HCT116 (cell line): ENCODE results near the gene PSMA6. TPM values are rescaled to one million over a fixed set of nuclear protein-coding genes. Genes with fewer than 3 reads are reported as not detected.
"Not testable (repeated sequence)": the region's sequence is repeated elsewhere in the genome, so short reads cannot be mapped to it uniquely, and the experiment has no call there.

Experiments
- ATAC-seq: fragments of 200-7000 bp; cut with Tn5 transposase; 2 replicates; pipeline ENCODE4 v1.9.1; 2020; ENCODE audit warnings: mild to moderate bottlenecking, moderate library complexity
- BruUV-seq: library from RNA; stranded (reverse); fragments of 400-500 nt; replicated peaks from 2 replicates; lab custom pipeline; 2021; lab: Mats Ljungman, UMichigan
- CTCF ChIA-PET: fragments of 300-600 bp; sonication (Branson Sonifier 250); formaldehyde crosslinking; loops from one replicate; lab custom pipeline; 2021; ENCODE audit warnings: antibody characterized with exemption; lab: Charles Lee
- POLR2A ChIA-PET: fragments of 300-600, 350-600 bp; sonication (Branson Sonifier 250); formaldehyde crosslinking; loops from one replicate; lab custom pipeline; 2021; ENCODE audit warnings: antibody characterized with exemption; lab: Charles Lee
- RAD21 ChIA-PET, 2 experiments: fragments of 300-600 bp; sonication (Branson Sonifier 250); formaldehyde crosslinking; loops; one replicate each; lab custom pipeline; 2023; ENCODE audit warnings: low total read pairs in 2 of 2; ENCODE audit not compliant: uncharacterized antibody in 2 of 2, unreplicated experiment in 2 of 2, low non-redundant PET in 1 of 2; lab: Charles Lee
- DNase-seq: peaks from one replicate; pipeline ENCODE4 v3.0.0-alpha.2; 2010; ENCODE audit warnings: low read depth, low spot score
- H2AFZ ChIP-seq: fragments of 200-600 bp; shearing (Covaris generic), sonication (generic); 2 replicates; pipeline ENCODE4 v1.6.1; 2017; ENCODE audit warnings: low read depth, mixed run types, mixed read lengths, antibody characterized with exemption, low read length; ENCODE audit not compliant: poor library complexity, severe bottlenecking
- H3K27ac ChIP-seq: 2 replicates; pipeline ENCODE4 v1.5.1; 2012; ENCODE audit warnings: low read depth, low read length
- H3K27me3 ChIP-seq: fragments of 200-600 bp; sonication (generic); 2 replicates; pipeline ENCODE4 v1.6.1; 2016; ENCODE audit warnings: mixed run types, low read length, mixed read lengths; ENCODE audit not compliant: insufficient read depth
- H3K36me3 ChIP-seq, 2 experiments: fragments of 200-500 bp in 1 of 2; fragments of 200-600 bp in 1 of 2; sonication (Bioruptor generic) in 1 of 2; sonication (generic) in 1 of 2; 2 replicates each; pipeline versions ENCODE4 v1.5.1 to v1.6.1; 2014 to 2016; ENCODE audit warnings: low read length in 2 of 2, inconsistent platforms in 1 of 2, mixed read lengths in 1 of 2, mixed run types in 1 of 2; ENCODE audit not compliant: insufficient read depth in 2 of 2, control insufficient read depth in 1 of 2
- H3K4me1 ChIP-seq, 2 experiments: fragments of 200-600 bp in 1 of 2; sonication (generic) in 1 of 2; 2 replicates each; pipeline versions ENCODE4 v1.5.1 to v1.6.1; 2012 to 2017; ENCODE audit warnings: low read length in 2 of 2, inconsistent platforms in 1 of 2, mild to moderate bottlenecking in 1 of 2, mixed read lengths in 1 of 2, mixed run types in 1 of 2, moderate library complexity in 1 of 2; ENCODE audit not compliant: insufficient read depth in 2 of 2, control insufficient read depth in 1 of 2
- H3K4me2 ChIP-seq: fragments of 200-600 bp; sonication (generic); 2 replicates; pipeline ENCODE4 v1.6.1; 2017; ENCODE audit warnings: mixed run types, low read length, mixed read lengths
- H3K4me3 ChIP-seq, 2 experiments: fragments of 200-600 bp in 1 of 2; sonication (generic) in 1 of 2; replicated peaks in 1 of 2; 2 replicates each; pipeline ENCODE4 v1.5.1; 2011 to 2016; ENCODE audit warnings: low read length in 2 of 2, control low read depth in 1 of 2, low read depth in 1 of 2, mild to moderate bottlenecking in 1 of 2, mixed read lengths in 1 of 2, mixed run types in 1 of 2
- H3K79me2 ChIP-seq: fragments of 200-600 bp; sonication (generic); 2 replicates; pipeline ENCODE4 v1.6.1; 2017; ENCODE audit warnings: mild to moderate bottlenecking, mixed run types, low read length, moderate library complexity, mixed read lengths; ENCODE audit not compliant: insufficient read depth
- H3K9ac ChIP-seq: fragments of 200-600 bp; sonication (generic); 2 replicates; pipeline ENCODE4 v1.6.1; 2016; ENCODE audit warnings: low read length, mixed read lengths
- H3K9me2 ChIP-seq: fragments of 200-600 bp; sonication (generic), shearing (Covaris generic); 2 replicates; pipeline ENCODE4 v1.6.1; 2017; ENCODE audit warnings: mixed run types, mild to moderate bottlenecking, moderate library complexity; ENCODE audit not compliant: insufficient read depth
- H3K9me3 ChIP-seq, 2 experiments: fragments of 200-500 bp in 1 of 2; fragments of 200-600 bp in 1 of 2; sonication (Bioruptor generic) in 1 of 2; sonication (generic) in 1 of 2; 2 replicates each; pipeline ENCODE4 v1.6.1; 2014 to 2017; ENCODE audit warnings: low read length in 2 of 2, mixed read lengths in 2 of 2, inconsistent platforms in 1 of 2, low read depth in 1 of 2, mild to moderate bottlenecking in 1 of 2, mixed run types in 1 of 2, moderate library complexity in 1 of 2; ENCODE audit not compliant: control insufficient read depth in 1 of 2, insufficient read depth in 1 of 2
- H4K20me1 ChIP-seq: fragments of 200-600 bp; sonication (generic), shearing (Covaris generic); 2 replicates; pipeline ENCODE4 v1.6.1; 2017; ENCODE audit warnings: mixed run types, mild to moderate bottlenecking, moderate library complexity; ENCODE audit not compliant: insufficient read depth
- CBX3 ChIP-seq: IDR thresholded peaks from 2 replicates; pipeline ENCODE4 v1.6.1; 2012; ENCODE audit warnings: low read depth
- EGR1 ChIP-seq: IDR thresholded peaks from 2 replicates; pipeline ENCODE4 v1.6.1; 2012; ENCODE audit warnings: low read depth
- ELF1 ChIP-seq: IDR thresholded peaks from 2 replicates; pipeline ENCODE4 v1.6.1; 2012; ENCODE audit warnings: low read depth, borderline replicate concordance
- EZH2 ChIP-seq: fragments of 200-600 bp; sonication (generic); IDR thresholded peaks from 2 replicates; pipeline ENCODE4 v1.6.1; 2017; ENCODE audit warnings: antibody characterized with exemption, mixed run types
- EZH2phosphoT487 ChIP-seq: fragments of 200-600 bp; IDR thresholded peaks from 2 replicates; pipeline ENCODE4 v1.6.1; 2018; ENCODE audit warnings: antibody characterized with exemption, borderline replicate concordance
- FOSL1 ChIP-seq: IDR thresholded peaks from 2 replicates; pipeline ENCODE4 v1.6.1; 2012; ENCODE audit warnings: low read depth
- JUND ChIP-seq: IDR thresholded peaks from 2 replicates; pipeline ENCODE4 v1.6.1; 2012
- POLR2A ChIP-seq: IDR thresholded peaks from 2 replicates; pipeline ENCODE4 v1.7.0; 2011; ENCODE audit warnings: borderline replicate concordance; ENCODE audit not compliant: insufficient read depth, insufficient read length; ENCODE audit errors: extremely low read depth
- POLR2AphosphoS5 ChIP-seq: IDR thresholded peaks from 2 replicates; pipeline ENCODE4 v1.6.1; 2011; ENCODE audit warnings: mild to moderate bottlenecking, low read depth, low read length, moderate library complexity
- RAD21 ChIP-seq: IDR thresholded peaks from 2 replicates; pipeline ENCODE4 v1.6.1; 2012; ENCODE audit warnings: low read depth, mild to moderate bottlenecking
- SIN3A ChIP-seq: IDR thresholded peaks from 2 replicates; pipeline ENCODE4 v1.6.1; 2012; ENCODE audit warnings: low read depth
- SP1 ChIP-seq: IDR thresholded peaks from 2 replicates; pipeline ENCODE4 v1.6.1; 2012; ENCODE audit warnings: low read depth
- SRF ChIP-seq: IDR thresholded peaks from 2 replicates; pipeline ENCODE4 v1.6.1; 2012; ENCODE audit warnings: low read depth
- TCF7L2 ChIP-seq: IDR thresholded peaks from 2 replicates; pipeline ENCODE4 v1.7.0; 2011; ENCODE audit warnings: borderline replicate concordance, inconsistent platforms; ENCODE audit not compliant: insufficient read depth, insufficient read length; ENCODE audit errors: extremely low read depth
- YY1 ChIP-seq: IDR thresholded peaks from 2 replicates; pipeline ENCODE4 v1.6.1; 2011; ENCODE audit warnings: low read length, low read depth, moderate library complexity, mild to moderate bottlenecking; ENCODE audit not compliant: insufficient replicate concordance; ENCODE audit errors: extremely low read depth
- intact Hi-C: fragments of 100-400 bp; cut with micrococcal nuclease; formaldehyde crosslinking; loops from 2 replicates; pipeline ENCODE4 v1.10.0; 2022
- total RNA-seq: library from RNA; stranded (reverse); gene quantifications from one replicate; pipeline ENCODE4 v1.2.1, GENCODE V29; 2021; ENCODE audit not compliant: unreplicated experiment
- TF ChIP-seq, protein P1 (sequence below): IDR thresholded peaks from 2 replicates; pipeline ENCODE4 v1.6.1; 2012
- TF ChIP-seq, protein P2 (sequence below): IDR thresholded peaks from 2 replicates; pipeline ENCODE4 v1.6.1; 2012; ENCODE audit warnings: low read depth

PSMA6 gene
- total RNA-seq, 1 experiment from 2014 or later, result 194 TPM

DNA sequence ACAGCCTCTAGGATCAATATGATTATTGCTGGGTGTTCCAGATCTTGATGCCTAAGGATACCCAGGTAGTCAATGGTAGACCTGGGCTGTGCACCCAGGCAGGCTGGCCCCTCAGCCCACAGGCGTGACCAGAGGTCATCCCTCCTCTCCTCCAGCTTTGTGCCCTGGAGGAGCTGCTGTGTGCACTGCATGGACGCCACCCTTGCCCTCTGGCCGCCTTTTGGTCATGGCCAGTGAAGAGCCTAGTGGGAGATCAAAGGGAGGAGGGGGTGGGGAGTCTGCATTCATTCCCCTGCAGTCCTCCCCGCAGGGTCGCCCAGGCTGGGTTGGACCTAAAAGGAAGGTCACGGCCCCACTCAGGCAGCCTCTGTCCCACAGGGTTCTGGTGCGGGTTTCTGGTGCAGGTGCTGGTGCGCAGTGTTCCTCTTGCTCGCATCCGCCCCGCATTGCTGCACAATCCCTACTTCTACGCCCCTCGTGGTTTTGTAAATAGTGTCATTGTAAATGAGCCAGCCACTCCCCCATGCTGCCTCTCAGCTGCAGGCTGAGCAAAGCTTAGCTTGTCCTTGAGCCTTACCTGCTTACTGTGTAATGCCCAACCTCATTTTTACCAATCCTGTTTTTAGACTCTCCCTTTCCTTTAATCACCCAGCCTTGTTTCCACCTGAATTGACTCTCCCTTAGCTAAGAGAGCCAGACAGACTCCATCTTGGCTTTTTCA is 55.3 kb downstream of the PSMA6 start:
- no peaks in the 10 kb centered on the region for H3K27me3 ChIP-seq
- ATAC-seq (no peak; the same call in 1 of the 2 replicates), DNase-seq (no peak)
- no peak overlapping the region for H2AFZ ChIP-seq
- no TSS peak for BruUV-seq
- no peaks in the 10 kb centered on the region for H3K36me3 ChIP-seq
- H4K20me1 ChIP-seq, result no peaks in the 10 kb centered on the region
- intact Hi-C loops, result no loop called here
- no peaks in the 10 kb centered on the region for H3K9me2 ChIP-seq
- H3K4me3 ChIP-seq, result no peak overlapping the region
- TF ChIP-seq YY1, result no peak
- TF ChIP-seq RAD21, result no peak
- TF ChIP-seq, protein P1, sequence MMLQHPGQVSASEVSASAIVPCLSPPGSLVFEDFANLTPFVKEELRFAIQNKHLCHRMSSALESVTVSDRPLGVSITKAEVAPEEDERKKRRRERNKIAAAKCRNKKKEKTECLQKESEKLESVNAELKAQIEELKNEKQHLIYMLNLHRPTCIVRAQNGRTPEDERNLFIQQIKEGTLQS, result no peak
- TF ChIP-seq EZH2phosphoT487, result no peak
- no peak for TF ChIP-seq CBX3
- no peak for TF ChIP-seq FOSL1
- no peak for TF ChIP-seq TCF7L2
- no peak for TF ChIP-seq SP1
- TF ChIP-seq POLR2A, result no peak
- TF ChIP-seq, protein P2, sequence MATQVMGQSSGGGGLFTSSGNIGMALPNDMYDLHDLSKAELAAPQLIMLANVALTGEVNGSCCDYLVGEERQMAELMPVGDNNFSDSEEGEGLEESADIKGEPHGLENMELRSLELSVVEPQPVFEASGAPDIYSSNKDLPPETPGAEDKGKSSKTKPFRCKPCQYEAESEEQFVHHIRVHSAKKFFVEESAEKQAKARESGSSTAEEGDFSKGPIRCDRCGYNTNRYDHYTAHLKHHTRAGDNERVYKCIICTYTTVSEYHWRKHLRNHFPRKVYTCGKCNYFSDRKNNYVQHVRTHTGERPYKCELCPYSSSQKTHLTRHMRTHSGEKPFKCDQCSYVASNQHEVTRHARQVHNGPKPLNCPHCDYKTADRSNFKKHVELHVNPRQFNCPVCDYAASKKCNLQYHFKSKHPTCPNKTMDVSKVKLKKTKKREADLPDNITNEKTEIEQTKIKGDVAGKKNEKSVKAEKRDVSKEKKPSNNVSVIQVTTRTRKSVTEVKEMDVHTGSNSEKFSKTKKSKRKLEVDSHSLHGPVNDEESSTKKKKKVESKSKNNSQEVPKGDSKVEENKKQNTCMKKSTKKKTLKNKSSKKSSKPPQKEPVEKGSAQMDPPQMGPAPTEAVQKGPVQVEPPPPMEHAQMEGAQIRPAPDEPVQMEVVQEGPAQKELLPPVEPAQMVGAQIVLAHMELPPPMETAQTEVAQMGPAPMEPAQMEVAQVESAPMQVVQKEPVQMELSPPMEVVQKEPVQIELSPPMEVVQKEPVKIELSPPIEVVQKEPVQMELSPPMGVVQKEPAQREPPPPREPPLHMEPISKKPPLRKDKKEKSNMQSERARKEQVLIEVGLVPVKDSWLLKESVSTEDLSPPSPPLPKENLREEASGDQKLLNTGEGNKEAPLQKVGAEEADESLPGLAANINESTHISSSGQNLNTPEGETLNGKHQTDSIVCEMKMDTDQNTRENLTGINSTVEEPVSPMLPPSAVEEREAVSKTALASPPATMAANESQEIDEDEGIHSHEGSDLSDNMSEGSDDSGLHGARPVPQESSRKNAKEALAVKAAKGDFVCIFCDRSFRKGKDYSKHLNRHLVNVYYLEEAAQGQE, result no peak
- no peak for TF ChIP-seq SRF
- no peak for TF ChIP-seq JUND
- TF ChIP-seq EZH2, result no peak
- TF ChIP-seq EGR1, result no peak
- TF ChIP-seq SIN3A, result no peak
- TF ChIP-seq POLR2AphosphoS5, result no peak
- no peak for TF ChIP-seq ELF1
- no peak overlapping the region for H3K27ac ChIP-seq
- H3K4me1 ChIP-seq, result peaks cover 1 to 3% of the 10 kb centered on the region in 2 experiments; a peak in 2 of 4 replicates
- ChIA-PET RAD21 (no interaction called here), CTCF (no interaction called here), POLR2A (no interaction called here)
- no peak overlapping the region for H3K4me2 ChIP-seq
- H3K9ac ChIP-seq, result no peak overlapping the region
- no peaks in the 10 kb centered on the region for H3K79me2 ChIP-seq
- H3K9me3 ChIP-seq, result no peaks in the 10 kb centered on the region

DNA sequence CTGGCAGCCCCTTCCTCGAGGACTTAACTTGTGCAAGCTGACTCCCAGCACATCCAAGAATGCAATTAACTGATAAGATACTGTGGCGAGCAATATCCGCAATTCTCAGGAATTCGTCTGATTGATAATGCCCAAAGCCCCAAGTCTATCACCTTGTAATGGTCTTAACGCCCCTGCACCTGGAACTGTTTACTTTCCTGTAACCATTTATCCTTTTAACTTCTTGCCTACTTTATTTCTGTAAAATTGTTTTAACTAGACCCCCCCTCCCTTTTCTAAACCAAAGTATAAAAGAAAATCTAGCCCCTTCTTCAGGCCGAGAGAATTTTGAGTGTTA is 55.8 kb downstream of the PSMA6 start:
- H4K20me1 ChIP-seq, H3K4me1 ChIP-seq, H3K9me2 ChIP-seq, DNase-seq, H3K4me2 ChIP-seq, RAD21 ChIA-PET, POLR2A ChIA-PET, H3K4me3 ChIP-seq, H3K27me3 ChIP-seq, CTCF ChIA-PET, H3K36me3 ChIP-seq, H3K9me3 ChIP-seq, H3K9ac ChIP-seq, H3K79me2 ChIP-seq, intact Hi-C loops, H2AFZ ChIP-seq, ATAC-seq, H3K27ac ChIP-seq, BruUV-seq: not testable (repeated sequence)
